Measurements from ENCODE around the gene SCN5A.

SCN5A gene

DNA sequence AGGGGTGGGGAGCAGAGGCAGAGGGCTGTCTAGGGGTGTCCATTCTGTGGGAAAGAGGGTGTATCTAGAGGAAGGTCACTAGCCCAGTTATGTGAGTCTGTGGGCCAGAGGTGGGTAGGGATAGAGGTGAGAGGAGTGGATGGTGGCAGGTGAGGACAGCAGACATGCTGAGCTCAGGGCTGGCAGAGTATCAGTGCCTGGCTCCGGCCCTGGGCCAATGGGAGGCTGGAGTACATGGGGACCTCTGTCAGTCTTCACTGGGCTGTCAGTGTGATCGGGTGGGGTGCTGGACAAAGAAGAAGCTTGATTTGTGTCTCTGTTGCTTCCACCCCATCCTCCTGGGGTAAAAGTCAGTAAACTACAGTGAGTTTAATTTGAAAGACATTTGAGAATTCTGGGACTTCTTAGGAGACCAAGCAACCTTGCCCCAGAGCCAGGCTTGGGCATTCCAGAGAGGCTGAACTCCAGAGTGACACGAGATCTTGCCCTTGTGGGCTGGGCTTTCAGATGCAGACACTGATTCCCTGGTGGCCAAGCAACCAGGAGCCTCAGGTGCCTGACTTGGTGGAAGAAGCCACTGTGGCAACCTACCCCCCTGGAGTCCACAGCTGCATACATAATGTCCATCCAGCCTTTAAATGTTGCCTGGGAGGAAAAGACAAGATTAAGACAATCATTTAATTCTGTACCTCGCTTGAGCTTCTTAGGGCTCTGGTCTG, 92.7 kb downstream of the SCN5A start:
- no peak for DNase-seq (ENCODE audit: low read depth)

DNA sequence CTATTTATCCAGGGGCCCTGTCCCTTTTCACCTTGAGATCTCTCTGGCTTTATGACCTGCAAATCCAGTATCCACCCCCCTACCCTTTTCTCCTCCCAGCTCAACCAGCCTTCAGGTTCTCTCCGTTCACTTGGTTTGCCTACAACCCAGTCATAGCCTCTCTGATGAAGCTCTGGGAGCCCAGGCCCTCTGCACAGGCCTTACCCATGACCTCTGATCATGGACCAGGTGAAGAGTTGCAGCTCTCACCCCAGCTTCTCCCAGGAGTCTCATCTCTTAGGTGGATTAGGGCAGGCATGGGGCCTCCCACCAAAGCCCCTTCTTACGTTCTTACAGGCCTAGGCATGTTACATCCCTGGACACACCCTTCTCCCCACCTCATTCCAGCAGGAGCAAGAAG, 93.6 kb downstream of the SCN5A start:
- DNase-seq (ENCODE audit: low read depth) = no peak

DNA sequence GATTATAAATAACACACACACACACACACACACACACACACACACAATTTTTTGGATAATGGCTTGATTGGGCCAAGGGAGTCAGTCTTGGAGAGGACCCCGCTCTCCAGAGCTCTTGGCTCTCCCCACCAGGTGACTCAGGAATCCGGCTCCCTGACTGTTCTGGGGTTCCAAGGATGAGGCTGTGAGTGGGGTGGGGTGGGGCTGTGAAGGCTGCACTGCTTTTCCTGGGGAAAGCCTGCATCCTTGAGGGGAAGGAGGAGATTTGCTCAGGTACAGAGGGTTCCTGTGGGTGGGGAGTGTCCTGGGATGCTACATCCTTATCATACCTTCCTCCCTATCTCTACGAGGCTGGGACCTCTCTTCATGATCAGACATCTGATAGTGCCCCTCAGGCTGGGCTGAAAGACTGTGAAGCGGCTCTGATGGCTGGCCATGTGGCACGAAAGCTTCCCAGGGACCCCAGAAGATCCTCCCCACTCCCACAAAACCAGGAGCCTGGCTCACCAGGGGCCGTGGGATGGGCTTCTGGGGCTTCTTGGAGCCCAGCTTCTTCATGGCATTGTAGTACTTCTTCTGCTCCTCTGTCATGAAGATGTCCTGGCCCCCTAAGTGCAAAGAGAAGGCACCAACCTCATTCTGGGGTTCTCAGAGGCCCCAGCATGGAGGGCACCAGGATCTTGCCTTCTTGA, 94.2 kb downstream of the SCN5A start:
- DNase-seq (ENCODE audit: low read depth) = no peak

DNA sequence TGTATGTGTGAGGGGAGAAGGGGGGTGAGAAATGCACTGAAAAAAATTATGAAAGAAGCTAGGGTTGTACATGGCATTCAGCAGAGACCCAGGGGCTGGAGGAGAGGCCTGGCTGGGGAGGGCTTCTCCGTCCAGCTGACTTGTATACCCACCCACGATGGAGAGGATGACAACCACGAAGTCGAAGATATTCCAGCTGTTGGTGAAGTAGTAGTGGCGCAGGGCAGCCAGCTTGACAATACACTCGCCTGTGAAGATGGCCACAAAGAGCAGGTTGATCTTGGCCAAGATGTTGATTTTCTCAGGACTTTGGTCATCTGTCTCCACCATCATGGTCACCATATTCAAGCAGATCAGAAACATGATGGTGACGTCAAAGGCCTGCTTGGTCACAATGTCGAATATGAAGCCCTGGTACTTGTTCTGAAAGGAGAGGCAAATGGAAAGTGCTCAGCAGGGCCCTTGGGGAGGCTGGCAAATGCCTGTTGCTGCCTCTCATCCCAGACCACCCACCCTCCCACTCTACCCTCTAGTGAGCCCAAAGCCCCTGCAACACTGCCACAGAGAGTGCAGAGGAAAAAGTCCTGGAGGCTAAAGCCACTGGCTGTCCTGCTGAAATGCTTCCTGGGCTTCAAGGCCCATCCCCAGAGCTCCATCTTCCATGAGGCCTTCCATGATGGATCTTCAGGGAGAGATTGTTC, 95.2 kb downstream of the SCN5A start:
- DNase-seq (ENCODE audit: low read depth) = no peak

DNA sequence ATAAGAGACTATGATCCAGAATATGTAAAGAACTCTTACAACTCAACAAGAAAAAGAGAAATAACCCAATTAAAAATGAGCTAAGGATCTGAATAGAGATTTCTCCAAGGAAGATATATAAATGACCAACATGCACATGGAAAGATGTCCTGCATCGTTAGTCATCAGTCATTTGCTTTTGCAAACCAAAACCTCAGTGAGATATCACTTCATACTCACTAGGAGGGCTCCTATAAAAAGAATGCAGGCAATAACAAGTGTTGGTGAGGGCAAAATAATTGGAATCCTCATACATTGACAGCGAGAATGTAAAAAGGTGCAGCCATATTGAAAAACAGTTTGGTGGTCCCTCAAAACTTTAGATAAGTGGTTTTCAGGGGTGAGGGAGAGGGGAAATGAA, 96.4 kb downstream of the SCN5A start:
- no peak for DNase-seq (ENCODE audit: low read depth)

DNA sequence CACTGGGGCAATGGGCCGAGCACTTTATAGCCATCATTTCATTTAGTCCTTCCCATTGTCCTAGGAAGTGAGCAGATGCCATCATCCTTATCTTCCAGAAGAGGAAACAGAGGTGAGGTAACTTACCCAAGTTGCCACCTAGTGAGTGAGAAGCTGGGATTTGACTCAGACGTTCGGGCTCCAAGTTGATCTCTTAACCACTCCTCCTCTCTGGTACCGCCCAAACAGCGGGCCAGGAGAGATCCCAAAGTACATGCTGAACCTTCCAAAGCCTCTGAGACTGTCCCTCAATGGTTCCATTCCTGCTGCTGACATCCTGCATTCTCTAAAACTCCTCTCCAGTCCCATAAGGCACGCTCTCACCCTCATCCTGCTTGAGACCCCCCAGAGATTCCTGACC, 97.1 kb downstream of the SCN5A start:
- DNase-seq (ENCODE audit: low read depth) = no peak

DNA sequence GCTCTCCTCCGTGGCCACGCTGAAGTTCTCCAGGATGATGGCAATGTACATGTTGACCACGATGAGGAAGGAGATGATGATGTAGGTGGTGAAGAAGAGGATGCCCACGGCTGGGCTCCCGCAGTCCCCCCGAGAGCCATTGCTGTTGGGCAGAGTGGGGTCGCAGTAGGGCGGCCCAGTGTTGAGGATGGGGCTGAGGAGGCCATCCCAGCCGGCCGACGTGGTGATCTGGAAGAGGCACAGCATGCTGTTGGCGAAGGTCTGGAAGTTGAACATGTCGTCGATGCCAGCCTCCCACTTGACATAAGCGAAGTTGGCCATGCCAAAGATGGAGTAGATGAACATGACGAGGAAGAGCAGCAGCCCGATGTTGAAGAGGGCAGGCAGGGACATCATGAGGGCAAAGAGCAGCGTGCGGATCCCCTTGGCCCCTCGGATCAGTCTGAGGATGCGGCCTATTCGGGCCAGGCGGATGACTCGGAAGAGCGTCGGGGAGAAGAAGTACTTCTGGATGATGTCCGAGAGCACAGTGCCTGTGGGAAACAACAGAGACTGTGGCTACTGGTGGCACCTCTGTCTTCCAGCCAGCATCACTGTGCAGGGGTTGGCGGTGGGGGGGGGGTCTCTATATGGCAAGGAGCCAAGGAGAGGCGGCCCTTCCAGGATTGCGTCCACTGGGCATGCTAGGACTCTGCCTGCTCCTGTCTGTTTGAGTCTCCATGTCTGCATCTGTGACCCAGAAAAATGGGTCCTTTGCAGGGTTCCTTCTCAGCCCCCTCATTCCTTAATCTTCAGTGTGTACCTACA, 98.3 kb downstream of the SCN5A start:
- no peak for DNase-seq (ENCODE audit: low read depth)

DNA sequence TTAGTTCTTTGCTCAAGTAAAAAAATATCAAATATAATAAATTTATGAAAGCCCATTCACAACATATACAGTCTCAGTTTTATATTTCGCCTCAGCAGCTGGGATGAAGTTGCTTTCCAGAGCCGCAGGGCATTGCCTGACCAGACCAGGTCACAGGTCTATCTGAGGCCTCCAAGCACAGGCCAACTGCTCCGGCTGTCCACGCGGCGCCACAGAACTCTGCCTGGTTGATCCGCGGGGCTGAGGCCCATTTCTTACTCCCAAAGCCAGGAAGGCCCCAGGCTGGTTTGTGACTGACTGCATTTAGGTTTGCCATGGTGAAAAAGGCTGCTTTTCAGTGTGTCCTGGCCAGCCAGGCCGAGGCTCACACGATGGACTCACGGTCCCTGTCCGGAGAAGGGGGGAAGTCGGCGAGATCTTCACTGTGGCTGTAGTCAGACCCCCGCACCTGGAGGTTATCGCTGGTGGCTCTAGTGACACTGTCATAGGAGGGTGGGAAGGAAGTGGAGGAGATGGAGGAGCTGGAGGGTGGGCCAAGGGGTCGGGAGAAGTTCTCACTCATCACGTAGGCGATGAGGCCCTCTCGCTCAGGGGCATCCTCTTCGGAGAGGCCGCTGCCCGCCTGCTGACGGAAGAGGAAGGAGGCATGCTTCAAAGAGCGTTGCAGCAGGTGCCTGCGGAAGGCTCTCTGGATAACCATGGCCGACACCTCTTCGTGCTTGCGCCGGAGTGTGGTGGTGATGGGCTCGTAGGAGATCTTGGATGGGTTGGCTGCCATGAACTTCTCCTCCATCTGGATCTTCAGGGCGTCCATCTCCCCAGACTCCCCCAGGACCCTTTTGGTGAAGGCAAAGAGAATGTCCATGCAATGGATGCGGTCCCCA, 99.3 kb downstream of the SCN5A start:
- DNase-seq (ENCODE audit: low read depth) = no peak

DNA sequence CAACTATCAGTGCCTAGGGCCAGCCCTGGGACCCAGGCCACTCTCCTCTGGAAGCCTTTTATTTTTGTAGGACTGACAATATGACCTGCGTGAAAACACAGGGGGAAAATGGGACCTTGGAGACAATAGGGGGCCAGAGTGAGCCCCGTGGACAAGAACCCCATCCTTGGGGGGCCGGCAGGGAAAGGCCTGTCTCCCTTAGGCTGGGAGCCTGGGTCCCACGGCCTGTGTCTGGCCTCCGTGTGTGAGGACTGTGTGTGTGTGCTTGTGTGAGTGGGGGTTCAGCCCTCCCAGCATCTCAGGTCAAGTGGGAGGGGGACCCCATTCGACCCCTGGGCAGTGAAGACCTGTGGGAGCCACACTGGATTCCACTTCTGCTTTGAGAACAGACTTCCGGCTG, 100.0 kb downstream of the SCN5A start:
- DNase-seq (ENCODE audit: low read depth) = no peak

DNA sequence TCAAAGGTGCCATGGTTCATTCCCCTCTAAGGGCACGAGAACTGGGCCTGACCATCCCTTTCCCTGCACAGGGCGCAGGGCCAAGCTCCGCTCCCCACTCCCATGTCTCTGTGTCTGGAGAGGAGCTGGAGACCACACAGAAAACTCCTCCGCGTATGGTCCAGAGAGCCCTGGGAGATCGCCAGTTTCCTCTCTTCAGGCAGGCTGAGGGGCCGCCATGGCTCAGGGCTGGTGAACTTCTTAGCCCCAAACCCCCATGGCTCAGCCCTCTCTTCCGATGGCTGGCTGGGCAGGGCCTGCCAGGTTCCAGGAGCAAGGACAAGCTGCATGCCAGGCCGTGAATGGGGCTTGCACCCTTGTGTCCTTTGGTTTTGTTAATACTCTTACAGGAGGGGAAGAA, 100.4 kb downstream of the SCN5A start:
- no peak for DNase-seq (ENCODE audit: low read depth)

DNA sequence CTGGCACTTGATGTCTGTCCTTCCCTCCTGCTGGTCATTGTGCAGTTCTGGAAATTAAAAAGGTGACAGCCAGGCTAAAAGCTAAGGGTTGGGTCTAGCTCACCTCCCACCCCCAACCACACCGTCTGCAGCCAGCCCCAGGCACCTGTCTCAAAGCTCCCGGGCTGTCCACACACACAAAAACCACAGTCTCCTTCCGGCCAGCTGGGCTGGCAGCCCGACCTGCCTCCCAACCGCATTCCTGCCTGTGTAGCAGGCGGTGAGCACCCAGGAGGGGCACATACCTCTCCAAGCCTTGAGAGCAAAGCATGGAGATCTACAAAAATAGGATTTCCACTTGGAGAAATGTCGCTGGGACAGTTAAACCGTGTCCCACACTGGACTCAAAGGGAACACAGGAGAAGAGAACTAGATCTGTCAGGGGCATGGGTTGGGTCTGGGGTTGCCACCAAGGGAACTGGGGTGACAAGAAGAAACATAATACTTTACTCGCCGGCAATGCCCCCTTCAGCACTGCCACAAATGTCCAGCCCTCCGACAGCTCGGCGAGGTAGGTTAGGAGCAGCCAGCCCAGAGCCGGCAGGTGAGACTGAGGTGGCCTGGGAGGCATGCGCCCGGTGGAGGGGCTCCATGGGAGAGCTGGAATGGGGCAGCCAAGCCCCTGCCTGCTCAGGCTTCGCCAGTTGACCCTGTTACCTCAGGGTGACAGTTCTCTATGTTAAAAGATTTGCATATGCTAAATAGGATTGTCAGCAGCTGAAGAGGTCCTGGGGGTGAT, 101.1 kb downstream of the SCN5A start:
- no peak for DNase-seq (ENCODE audit: low read depth)

DNA sequence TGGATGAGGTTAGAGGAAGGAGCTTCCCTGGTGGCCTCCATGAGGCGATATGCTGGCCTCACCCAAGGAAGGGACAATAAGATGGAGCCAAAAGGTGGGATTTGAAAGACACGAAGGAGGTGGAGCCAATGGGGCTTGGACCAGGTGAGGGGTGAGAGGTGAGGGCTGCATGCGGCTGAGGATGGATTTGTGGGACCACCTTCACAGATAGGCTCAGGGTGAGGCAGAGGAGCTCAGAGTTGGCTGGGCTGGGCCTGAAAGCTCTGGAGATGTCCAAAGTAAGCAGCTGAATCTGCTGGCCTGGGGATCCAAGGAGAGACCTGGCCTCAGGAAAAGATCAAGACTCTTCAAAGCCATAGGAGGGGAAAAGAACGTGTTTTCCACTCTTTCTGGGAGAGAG, 103.5 kb downstream of the SCN5A start:
- no peak for DNase-seq (ENCODE audit: low read depth)

DNA sequence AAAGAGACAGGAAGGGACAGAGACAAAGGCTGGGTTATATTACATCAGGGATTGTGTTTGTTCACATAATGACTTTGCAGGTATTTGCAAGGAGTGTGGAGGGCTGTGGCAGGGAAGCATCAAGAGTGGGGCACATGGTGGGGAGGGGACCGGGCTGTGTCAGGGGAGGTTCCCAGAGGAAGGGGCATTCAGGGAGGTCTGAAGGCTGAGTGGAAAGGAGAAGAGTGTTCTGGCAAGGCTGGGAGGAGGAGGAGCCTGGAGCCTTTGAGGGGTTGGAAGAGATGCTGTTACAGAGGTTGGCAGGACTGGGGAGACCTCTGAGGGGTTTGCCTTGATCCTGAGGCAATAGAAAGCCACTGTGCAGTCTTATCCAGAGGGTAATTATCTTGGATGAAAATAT, 103.9 kb downstream of the SCN5A start:
- no peak for DNase-seq (ENCODE audit: low read depth)

DNA sequence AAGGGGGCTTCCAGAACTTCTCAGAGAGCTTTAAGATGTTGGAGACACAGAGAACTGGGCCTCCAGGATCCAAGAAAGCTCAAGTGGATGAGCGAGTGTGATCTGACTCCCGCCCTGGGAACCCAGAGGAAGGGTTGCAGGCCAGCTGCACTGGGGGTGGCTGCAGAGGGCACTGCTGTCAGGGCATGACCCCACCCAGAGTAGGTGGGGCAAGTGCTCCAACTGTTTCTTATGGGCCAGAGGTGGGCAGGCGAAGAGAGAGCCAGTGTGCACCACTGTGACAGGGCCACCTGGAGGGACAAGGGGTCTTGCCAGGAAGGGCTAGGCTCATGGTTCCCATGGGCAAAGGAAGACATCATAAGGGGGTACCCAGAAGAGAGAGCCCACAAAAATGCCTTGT, 104.6 kb downstream of the SCN5A start:
- no peak for DNase-seq (ENCODE audit: low read depth)

DNA sequence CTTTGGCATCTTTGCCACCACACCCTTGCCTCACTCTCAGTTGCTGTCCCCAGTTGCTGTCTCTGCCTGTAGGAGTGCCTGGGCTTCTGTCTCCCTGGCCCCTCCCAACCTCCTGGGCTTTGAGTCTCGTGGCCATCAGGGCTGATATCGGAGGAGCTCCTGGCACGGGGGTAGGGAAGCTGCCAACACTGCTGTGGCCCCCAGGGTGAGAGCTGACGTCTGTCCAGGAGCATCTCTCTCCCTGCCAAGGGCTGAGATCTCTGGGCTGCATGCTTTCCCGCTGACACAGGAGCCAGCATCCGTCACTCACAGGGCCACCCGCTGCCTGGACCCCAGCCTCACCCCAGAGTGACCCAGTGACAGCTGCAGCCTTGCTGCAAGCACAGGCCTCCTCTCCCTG, 105.9 kb downstream of the SCN5A start:
- no peak for DNase-seq (ENCODE audit: low read depth)

DNA sequence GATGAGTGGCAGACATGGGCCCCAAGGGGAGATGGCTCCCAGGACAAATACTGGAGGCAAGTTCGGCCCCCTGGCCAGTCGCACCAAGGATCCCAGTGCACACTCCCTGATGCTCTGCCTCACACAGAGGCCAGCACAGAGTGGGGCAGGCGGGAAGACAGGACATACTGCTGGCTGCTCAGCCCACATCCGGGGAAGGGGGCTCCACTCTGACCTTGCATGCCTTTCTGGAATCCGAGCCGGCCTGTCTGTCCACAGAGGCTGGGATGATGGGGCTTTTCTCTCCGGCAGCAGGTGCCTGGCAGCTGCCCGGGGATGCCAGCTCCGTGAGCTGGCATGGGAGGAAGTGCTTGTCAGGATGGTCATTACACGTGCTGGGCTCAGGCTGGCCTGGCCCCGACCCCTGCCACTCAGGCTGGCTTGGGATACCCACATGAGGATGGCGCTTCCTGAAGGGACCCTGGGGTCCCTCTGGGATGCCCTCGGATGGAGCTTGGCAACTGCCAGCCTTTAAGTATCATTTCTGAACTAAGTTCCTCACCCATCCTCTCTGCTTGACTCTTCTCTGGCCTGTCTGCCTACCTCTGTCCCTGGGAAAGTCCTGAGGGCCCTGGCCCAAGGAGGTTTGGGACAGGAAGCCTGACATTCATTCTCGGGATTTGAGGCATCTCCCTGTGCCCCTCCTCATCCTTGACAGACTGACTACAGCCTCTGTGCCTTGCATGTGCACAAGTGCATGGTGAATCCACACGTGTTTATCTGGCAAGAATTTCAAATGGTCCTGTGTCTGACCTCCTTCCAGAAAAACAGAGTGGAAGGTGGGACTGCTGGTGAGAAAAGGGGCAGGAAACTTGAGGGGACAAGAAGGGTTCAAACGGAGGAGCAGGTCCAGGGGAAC, 106.8 kb downstream of the SCN5A start:
- no peak for DNase-seq (ENCODE audit: low read depth)

DNA sequence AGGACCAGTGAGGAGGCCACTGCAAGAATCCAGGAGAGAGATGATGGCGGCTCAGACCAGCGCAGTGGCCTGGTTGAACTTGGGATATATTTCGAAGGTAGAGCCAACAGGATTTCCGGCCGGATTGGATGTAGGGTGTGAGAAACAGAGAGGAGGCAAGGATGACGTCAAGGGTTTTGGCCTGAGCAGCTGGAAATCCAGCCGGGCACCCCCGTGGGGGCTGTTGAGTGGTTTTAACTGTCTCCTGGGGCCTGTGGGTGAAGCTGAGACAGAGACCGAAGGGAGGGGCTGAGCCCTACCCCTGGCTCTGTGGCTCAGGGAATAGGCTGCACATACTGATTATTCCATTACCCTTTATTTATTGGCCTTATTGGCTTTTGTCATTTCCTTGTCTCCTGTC, 107.7 kb downstream of the SCN5A start:
- DNase-seq (ENCODE audit: low read depth) = no peak

DNA sequence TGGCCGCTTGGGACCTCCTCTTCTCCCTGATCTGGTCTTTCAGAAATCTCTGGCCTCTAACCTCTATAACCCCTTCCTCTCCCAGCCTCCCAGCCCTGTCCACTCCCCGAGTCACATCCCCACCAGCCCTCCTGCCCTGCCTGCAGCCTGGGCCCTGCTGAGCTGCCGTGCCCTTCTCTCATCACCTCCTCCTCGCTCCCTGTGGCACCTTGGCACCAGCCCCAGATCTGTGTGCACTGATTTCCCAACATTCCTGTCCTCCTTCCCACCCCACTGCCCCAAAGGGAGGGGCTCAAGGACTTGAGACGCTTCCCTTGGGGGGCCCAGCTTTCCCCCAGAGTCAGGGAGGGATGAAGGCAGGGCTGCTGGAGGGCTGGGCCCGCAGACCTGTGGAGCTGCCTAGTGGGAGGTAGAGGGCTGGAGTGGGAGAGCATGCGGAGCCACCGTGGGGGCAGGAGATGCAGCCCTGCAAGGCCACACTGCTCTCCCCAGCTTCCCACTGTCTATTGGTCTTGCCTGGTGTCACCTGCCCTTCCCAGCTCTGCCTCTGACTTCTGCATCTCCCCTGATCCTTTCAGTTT, 110.6 kb downstream of the SCN5A start:
- DNase-seq (ENCODE audit: low read depth) = no peak

DNA sequence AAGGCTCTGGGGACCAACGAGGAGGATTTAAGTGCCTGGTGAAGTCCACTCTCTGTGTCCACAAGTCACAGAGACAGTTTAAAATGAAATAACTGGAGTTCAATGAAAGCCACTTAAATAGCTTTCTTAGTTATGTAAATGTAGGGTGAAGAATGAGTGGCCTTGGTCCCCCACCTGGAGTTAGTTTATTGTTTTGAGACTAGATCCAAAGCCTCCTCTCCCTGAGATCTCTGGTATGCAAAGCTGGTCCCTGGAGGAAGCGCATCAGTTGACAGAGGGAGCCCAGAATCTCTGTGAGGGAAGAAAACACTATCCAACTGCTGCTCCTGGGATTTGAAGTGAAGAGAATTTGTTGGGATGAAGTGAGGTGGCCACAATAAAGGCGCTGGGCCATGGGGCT, 112.8 kb downstream of the SCN5A start:
- DNase-seq (ENCODE audit: low read depth) = no peak
